SKM-1 treated with dmso at 0.1 percent for 144 hours (cell line): Measurements from ENCODE around the gene SRRD.

Experiments used
- DNase-seq: peaks from one replicate; lab custom pipeline; 2025; ENCODE audit not compliant: unreplicated experiment; lab: John Stamatoyannopoulos, UW

The SRRD gene

DNA sequence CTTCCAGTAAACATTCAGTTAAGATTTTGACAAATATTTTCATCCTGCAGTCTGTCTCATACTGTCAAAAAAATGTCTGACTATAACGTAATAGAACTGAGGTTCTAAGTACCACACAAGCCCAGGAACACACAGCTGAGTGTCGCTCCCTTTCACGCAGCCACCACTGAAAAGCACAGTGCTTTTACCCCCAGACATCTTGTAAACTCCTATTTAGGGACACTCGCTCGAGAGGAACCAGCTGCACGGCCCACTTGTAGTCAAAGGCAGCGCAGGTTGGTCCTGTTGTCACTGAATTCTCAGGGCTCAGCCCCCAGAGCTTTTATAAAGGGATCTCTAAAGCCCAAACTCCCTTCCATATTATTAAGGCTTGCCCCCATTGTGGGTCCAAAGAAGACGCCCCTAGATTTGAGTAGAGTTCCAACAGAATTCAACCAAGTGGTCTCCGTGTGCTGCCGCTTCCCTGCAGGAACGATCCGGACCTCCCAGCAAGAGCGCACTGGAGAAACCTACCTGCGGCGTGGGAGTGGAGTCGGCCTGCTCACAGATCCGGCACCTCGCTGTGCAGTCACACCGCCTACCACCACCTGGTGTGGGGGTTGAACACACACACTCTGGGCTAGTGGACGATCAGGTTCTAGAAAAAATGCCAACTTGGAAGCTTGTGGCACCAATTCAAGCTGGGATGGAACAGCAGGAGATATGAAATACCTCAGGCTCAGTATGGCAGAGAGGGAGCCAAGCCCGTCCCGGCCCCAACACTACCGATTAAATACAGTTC lies 31.3 kb upstream of the SRRD start:
- no peak for DNase-seq

DNA sequence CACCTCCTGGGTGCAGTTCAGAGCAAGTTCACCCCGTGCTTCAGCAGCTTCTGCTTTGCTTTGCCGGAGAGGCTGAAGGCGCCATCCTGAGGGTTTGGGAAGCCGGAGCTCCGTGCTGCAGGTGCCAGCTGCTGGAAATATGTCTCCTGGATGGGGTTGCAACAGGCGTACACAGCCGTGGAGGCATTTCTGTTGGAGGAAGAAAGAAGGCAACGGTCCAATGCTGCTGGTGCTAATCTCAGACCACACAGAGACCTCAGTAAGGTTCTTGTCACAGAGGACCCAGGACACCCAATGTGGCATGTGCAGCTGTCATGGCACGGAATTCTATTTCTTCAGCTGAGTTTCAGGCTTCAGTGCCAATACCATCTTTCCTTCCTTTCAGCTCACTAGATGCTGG lies 30.5 kb upstream of the SRRD start:
- no peak for DNase-seq

DNA sequence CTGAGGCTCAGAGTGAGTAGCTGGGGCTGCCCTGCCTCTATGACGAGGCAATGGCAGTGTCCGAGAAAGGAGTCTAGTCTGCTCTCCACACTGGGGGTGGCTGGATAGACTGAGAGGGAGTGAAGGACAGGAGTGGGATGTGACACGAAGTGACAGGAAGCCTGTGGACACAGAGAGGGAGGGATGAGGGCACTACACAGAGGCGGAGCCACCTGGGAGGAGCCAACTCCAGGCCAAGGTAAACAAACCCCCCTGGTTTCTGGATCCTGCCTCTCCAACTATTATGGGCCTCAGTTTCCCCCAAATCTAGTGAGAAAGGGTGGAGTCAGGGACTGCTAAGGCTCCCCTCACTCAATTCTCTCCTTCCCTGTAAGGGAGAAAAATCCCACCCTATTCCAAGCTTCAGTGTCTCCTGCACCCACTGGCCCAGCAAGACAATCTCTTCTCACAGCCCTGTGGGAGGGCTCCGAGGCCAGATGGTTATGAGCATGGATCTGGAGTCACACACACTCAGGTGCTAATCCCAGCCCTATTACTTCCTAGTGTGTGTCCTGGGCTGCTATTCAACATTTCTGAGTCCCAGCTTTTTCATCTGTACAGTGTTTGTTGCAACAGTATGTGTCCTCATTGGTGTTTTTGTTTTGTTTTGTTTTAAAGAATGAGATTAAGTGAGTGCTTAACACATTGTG lies 29.7 kb upstream of the SRRD start:
- no peak for DNase-seq

DNA sequence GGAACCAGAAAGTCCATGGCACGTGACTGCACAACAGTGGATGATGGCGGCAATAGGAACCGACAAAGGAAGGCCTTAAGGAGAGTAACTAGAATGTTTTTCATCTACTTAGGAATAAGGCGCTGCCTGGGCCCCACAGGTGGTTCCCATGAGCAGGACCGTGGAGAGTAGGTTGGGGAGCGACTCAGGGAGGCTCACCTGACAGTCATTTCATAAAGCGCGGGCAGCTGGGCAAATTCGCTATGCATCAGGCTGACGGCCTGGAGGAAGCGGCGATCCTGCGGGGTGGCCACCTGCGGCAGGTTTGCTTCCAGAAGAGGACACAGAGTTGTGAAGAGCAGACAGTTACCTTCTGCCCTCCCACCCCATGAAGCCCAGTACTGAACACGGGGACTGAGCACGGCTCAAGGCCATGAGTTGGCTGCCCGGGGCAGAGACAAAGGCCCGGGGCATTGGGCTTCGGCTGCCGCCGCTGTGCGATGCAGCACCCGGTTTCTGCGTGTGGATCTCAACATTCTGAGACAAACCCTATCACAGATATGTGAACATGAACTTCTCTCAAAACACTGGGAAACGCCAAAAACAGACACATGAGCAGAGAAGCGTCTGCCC lies 25.9 kb upstream of the SRRD start:
- no peak for DNase-seq

DNA sequence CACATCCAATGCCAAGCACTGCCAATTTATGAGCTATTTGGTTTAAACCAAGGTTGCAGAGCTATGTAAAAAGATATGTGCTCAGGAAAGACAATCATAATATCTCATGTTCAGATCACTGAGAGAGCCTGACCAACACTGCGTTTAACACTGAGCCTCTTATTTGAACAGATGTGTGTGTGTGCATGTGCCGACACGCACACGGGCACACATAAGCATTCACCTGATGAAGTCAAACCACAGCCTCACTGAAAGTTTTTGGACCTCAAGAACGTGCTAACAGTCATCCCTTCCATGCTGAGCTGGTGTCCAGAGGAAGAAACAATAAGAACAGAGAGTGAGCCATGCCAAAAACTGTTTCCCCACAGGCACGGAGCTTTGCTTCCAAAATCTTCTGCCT lies 23.5 kb upstream of the SRRD start:
- DNase-seq = no peak

DNA sequence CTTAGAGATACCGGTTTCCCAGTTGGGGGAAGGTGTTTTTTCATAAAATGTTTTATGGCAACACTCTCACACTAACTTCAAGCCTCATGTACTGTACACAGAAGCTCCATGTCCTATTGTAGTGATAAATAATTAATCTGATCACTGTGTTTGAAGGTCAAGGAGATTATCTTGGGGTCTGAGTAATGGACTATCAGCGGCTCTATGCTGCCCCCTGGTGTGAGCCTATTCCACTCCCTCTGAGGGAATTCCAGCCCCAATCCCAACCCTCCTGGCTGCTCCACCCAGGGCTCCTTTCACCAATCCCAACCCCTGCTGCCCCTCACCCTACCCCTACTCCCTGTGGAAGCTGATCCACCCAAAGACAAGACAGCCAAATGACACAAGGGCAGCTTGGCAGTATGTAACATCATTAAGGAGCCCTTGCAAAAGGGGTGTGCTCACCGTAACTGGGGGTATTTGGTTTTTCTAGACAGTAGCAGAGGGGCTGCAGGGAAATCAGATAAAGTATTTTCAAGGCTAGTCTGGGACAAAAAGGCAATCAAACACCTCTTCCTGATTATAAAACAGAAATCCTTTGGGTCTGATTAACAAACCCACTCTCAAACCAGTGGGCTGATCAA lies 22.4 kb upstream of the SRRD start:
- DNase-seq = no peak

DNA sequence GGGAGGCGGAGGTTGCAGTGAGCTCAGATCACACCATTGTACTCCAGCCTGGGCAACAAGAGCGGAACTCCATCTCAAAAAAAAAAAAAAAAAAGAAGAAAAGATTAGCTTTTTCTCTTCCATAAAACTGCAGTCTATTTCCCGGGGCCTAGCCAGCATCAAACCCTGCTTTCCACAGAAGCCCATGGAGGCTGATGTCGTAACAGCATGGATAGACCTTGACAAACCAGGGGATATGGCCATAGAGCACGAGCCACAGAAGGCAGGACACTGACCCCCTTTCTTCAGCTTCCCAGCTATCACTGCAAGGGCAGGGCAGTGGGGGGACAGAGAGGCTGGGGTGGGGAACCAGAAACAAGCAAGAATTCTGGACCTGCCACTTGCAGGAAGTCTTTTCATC lies 21.6 kb upstream of the SRRD start:
- no peak for DNase-seq

DNA sequence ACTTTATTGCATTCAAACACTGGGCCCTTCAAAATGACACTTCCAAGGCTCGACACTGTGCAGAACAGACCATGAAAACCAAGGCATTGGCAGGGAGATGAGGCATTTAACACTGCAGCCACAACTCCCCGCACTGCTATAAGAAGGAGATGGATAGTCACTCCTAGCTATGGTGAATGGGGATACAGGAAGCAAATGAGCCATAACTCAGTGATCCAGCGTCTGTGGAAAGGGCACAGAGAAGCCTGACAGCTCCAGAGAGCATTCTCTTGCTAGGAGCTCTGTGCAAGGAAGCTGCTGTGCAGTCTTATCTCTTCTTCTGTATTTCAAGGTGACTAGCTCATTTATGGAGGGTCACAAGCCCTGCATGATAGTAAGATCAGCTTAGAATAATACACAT lies 21.0 kb upstream of the SRRD start:
- no peak for DNase-seq

DNA sequence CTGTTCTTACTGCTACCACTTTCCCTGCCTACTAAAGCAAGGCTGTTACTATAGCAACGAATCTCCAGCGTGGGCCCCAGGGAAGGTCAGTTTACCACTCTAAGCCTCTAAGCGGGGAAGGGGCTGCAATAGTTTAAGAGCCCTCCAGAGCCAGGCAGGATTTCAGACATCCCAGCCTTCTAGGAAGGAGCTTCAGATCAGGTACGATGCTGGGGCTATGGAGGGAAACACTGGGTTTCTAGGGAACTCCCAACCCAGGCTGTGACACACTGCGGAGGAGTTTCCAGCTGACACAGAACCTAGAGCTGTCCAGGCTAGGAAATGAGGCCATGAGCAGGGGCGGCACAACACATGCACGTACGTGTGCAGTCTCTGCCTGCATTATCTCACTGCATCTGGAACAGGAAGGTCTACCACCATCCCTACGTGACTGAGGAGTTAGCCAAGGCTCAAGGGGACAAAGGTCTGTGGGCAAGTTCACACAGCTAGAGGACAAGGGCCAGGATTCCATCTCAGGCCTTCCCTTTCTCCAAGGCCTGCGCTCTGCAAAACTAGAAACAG lies 20.5 kb upstream of the SRRD start:
- DNase-seq = no peak

DNA sequence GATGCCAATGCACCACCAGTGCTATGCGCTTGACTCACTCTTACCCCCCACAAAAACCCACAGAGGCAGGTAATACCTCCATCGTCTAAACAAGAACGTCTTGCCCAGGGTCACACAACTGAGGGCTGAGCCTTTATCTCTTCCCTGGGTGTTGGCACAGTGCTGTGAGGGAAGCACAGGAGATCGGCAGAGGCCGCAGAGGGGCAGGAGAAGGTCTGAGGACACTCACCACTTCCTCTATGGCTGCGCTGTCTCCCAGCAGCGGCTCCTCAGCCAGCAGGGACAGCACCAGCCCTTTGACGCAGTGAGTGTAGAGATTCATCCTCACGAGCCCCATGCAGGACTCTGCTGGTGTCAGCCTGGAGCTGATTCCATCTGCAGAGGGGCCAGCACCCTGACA lies 20.0 kb upstream of the SRRD start:
- DNase-seq = no peak

DNA sequence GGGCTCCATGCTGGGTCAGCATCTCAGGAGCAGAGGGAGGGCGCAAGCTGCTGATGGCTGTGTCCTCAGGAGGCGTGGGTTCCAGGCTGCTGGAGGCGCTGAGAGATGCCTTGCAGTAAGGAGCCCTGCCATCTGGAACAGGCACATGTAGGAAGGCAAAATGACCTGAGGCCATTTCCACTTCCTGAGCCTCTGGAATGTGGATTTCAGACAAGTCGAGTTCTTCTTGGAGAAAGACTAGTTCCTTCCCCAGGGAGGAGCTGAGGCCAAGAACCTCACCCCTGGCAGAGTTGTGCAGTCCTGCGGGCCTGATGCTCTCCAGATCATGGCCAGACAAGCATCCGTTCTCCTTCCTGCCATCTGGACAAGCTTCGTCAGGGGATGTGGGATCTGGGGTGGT lies 19.4 kb upstream of the SRRD start:
- DNase-seq = no peak

DNA sequence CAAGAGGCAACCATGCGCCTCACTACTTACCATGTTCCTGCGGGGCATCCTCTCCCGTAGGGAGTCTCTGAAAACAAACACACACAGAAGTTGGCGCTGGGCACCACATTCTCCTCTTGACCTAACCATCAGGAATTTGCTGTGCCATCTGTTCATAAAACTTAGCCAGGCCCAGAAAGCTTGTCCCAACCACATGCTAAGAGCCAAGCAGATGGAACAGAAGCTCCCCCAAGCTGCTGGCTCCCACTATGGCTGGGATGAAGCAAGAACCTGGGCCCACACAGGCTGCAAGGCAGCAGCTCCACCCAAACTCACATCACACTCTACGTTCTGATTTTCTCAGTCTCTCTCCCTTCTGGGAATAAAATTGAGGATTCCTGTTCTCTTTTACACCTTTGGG lies 17.5 kb upstream of the SRRD start:
- no peak for DNase-seq

DNA sequence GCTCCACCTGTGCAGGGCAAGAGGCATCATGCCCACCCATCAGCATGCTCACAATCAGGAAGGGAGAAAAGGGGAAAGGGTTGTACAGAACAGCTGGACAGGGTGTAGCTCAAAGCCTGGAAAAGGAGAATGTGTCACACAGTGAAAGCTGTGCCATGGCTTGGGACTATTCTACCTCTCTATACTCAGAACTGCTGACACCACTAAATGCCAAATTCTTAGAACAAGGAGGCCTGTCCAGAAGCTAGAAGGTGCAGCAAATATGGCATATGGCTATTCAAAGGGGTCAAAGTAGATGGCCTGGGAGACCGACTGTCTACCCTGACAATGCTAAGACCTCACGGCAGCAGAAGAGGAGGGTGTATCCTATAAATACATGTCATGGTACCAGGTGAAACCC lies 12.9 kb upstream of the SRRD start:
- no peak for DNase-seq

DNA sequence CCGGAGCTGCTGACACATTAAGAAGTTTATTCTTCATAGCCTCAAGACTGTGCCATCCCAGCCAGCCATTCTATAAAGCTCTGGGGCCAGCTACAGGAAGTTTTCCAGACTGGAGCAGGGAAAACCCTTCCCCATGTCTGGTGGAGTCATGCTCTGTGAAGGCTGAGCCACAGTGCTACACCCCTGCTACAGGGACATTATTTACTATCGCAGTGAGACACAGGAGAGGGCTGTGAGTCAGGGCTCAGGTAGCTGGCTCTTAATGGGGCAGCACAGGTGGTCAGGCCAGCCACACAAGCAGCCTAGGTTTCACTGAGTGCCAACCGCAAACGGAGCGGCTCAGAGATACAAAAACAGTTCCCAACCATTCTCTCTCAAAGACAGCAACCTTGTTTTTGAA lies 12.2 kb upstream of the SRRD start:
- DNase-seq = no peak

DNA sequence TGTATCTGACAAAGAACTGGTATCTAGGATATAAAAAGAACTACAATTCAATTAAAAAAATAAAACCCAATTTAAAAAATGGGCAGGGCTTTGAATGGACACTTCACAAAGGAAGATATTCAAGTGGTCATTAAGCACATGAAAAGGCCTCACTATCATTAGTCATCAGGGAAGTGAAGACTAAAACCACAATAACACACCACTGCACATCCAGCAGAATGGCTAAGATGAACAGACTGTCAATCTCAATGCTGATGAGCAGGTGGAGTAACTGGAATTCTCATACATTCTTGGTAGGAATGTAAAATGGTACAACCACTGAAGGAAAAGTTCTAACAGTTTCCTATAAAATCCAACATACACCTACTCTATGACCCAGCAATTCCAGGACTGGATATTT lies 9.0 kb upstream of the SRRD start:
- DNase-seq = no peak

DNA sequence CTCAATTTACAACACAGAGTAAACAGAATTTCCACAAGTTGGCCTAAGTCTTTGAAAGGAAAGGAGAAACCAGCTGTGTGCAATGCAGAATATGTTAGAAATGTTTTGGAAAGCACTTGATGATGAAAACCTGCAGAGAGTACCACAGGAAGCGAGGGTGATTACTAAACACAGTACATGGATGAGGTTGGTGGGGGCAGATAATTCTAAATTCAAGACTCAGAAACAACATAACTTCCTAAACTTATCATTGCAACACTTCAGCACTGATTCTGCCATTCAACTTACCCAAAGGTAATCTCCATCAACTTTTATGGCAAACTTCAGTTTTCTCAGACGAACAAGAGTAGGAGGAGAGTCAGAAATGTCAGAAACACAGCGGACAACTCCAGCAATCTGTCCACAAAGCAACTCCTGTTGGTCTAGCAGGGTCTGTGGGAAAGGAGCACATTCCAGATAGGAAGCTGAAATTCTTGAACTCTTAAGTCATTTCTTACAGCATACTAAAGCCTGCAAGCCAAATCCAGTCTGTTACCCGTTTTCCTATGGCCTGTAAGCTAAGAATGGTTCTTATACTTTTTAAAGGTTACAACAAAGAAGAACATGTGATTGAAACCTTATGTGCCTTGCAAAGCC lies 6.9 kb upstream of the SRRD start:
- peak; percentile 32 for DNase-seq

DNA sequence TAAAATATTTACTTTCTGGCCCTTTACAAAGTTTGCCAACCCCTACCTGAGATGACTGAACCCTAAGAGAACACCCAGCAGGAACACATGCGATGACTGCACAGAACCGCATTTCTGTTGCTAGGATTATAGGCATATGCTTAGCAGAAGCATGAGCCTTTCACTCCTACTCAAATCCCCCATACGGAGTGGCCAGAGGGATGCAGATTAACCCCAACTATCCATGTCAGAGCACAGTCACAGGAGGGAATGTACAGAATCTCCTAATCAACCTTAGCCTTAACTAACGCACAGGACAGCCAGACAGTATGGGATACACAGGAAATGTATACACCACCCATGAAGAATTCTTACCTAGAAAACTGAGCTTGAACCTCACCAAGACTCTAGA lies 6.3 kb upstream of the SRRD start:
- DNase-seq = no peak

DNA sequence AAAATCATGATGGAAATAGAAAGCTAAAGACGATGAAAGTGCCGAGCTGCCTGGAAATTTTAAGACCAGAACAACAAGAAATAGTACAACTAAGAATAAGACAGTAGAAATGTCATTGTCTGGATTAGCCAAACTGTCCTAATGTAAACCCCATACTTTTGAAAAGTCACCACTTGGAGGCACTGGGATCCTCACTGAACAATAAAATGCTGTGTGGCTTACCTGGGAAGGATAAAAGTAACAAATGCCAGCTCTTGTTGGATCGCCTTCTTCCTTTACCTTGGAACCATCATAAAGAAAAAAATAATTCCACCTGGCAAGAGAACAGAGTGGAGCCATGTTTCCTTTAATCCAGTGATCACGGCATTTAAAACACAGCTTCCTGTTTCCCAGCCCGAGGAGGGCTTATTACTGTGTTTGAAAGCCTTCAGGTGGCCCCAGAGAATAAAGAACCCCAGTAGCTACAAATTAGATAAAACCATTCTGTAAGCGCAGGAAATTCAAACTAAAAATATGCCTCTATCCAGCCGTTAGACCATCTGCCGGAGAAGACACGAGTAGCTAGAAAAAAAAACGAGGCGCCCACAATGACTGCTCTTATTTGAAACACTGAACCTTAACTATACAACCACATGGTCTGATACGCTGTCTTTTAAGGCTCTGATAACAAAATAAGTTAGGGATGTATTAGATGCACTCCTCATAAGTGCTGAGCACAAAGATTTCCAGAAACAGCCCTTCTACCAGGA lies 4.5 kb upstream of the SRRD start:
- DNase-seq = no peak

DNA sequence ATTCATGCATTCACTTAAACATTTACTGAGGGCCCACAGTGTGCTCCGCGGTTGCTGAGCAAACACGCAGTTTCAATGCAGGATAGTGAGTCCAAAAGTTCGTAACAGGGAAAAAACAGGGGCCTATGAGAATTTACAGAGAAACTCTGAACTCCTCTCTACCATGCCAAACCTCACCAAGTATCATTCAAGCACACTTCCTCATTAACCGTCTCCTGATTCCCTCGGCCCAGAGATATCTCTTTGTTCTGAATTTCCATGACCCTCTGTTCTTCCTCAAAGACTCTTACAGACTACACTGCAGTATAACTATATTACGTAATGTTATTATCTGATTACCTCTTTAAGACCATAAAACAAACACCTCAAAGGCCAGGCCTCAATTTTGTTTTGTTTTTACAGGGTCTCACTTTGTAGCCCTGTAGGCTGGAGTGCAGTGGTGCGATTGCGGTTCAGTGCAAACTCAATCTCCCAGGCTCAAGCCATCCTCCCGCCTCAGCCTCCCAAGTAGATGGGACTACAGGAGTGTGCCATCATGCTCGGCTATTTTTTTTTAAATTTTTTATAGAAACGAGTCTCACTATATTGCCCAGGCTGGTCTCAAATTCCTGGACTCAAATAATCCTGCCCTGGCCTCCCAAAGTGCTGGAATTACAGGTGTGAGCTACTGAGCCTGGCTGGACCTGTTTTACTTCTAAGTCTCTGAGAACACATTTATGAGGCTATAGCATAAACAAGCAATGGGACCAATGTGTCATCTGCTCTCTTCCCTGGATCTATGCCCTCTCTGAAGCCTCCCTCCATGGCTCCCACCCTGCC lies 3.7 kb upstream of the SRRD start:
- DNase-seq = peak; percentile 29

DNA sequence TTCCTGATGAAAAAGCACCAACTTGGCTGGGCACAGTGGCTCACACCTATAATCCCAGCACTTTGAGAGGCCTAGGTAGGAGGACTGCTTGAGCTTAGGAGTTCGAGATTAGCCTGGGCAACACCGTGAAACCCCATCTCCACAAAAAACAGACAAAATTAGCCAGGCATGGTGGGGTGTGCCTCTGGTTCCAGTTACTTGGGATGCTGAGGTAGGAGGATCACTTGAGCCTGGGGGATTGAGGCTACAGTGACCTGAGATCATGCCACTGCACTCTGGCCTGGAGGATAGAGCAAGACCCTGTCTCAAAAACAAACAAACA lies 3.1 kb upstream of the SRRD start:
- no peak for DNase-seq
